ENCODE results near the gene ADRB1. TPM values are rescaled to one million over a fixed set of nuclear protein-coding genes. Genes with fewer than 3 reads are reported as not detected.

The ADRB1 gene
- total RNA-seq, 1 experiment from 2014 or later, result 85.2 TPM

DNA sequence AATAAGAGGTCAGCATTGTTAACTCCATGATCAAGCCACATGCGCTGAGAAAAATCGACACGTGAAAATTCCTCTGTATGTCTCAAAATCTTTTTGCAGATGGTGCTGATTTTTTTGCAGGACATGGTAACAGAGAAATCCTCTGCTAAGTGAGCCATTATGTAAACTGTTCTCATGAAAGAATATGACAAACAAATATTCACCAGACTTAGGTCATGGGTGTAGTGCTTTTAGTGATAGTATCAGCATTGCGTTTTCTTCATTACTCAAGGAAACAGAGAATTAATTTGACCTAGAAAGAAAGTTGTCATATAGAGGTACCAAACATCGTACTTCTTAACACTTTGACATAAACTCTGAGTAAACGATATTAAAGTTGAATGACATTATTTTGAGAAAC is 34.7 kb downstream of the ADRB1 start:
- no peaks in the 10 kb centered on the region for H3K4me1 ChIP-seq (ENCODE audit: insufficient read depth, low read length, poor library complexity, severe bottlenecking)
- no peak overlapping the region for H3K27ac ChIP-seq (ENCODE audit: low read depth, low read length, poor library complexity, severe bottlenecking)
- no peak for TF ChIP-seq EZH2 (IDR thresholded peaks at IDR 0.05; ENCODE audit: borderline replicate concordance, low read depth, low read length, poor library complexity, severe bottlenecking)
- TF ChIP-seq, protein P1, sequence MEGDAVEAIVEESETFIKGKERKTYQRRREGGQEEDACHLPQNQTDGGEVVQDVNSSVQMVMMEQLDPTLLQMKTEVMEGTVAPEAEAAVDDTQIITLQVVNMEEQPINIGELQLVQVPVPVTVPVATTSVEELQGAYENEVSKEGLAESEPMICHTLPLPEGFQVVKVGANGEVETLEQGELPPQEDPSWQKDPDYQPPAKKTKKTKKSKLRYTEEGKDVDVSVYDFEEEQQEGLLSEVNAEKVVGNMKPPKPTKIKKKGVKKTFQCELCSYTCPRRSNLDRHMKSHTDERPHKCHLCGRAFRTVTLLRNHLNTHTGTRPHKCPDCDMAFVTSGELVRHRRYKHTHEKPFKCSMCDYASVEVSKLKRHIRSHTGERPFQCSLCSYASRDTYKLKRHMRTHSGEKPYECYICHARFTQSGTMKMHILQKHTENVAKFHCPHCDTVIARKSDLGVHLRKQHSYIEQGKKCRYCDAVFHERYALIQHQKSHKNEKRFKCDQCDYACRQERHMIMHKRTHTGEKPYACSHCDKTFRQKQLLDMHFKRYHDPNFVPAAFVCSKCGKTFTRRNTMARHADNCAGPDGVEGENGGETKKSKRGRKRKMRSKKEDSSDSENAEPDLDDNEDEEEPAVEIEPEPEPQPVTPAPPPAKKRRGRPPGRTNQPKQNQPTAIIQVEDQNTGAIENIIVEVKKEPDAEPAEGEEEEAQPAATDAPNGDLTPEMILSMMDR (conservative IDR thresholded peaks at IDR 0.05; ENCODE audit: low read depth, low read length), result no peak
- POLR2A ChIA-PET (ENCODE audit: low non-redundant PET), result no interaction called here
- no peaks in the 10 kb centered on the region for H3K27me3 ChIP-seq (replicated peaks; ENCODE audit: insufficient read depth, low read depth, low read length, poor library complexity)
- intact Hi-C loops (cut with micrococcal nuclease; ENCODE audit: unreplicated experiment), result no loop called here
- DNase-seq (ENCODE audit: low spot score), result no peak
- BruUV-seq (replicated peaks), result no TSS peak
- CTCF ChIA-PET, result no interaction called here
- no peaks in the 10 kb centered on the region for H3K9me3 ChIP-seq (ENCODE audit: low read depth, low read length, poor library complexity, severe bottlenecking)
- no peak overlapping the region for H3K4me3 ChIP-seq (ENCODE audit: low read depth, low read length, poor library complexity, severe bottlenecking)
- H3K36me3 ChIP-seq (ENCODE audit: insufficient read depth, low read length, poor library complexity, severe bottlenecking), result no peaks in the 10 kb centered on the region

DNA sequence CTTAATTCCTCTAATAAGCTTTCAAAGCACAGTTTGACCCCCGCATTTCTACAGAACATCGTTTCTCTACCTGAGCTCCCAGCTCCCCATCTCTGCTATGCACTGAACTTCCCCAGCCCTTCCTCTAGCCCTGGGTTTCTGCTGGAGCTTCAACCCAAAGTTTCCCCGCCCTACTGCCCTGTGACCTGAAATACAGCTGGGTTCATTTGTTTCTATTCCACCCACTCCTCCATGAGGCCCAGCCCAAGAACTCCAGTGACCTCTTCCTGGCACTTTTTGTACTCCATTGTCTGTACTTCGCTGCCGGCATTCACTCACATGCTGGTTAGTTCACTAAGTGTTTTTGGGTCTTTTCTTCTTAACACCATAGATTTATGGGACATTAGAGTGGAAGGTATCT is 35.8 kb downstream of the ADRB1 start:
- no TSS peak for BruUV-seq (replicated peaks)
- Histone ChIP-seq H3K27ac (ENCODE audit: low read depth, low read length, poor library complexity, severe bottlenecking) (no peak overlapping the region), H3K27me3 (replicated peaks; ENCODE audit: insufficient read depth, low read depth, low read length, poor library complexity) (no peaks in the 10 kb centered on the region), H3K4me3 (ENCODE audit: low read depth, low read length, poor library complexity, severe bottlenecking) (no peak overlapping the region), H3K4me1 (ENCODE audit: insufficient read depth, low read length, poor library complexity, severe bottlenecking) (no peaks in the 10 kb centered on the region), H3K36me3 (ENCODE audit: insufficient read depth, low read length, poor library complexity, severe bottlenecking) (no peaks in the 10 kb centered on the region), H3K9me3 (ENCODE audit: low read depth, low read length, poor library complexity, severe bottlenecking) (no peaks in the 10 kb centered on the region)
- intact Hi-C loops (cut with micrococcal nuclease; ENCODE audit: unreplicated experiment), result no loop called here
- no peak for DNase-seq (ENCODE audit: low spot score)
- TF ChIP-seq EZH2 (IDR thresholded peaks at IDR 0.05; ENCODE audit: borderline replicate concordance, low read depth, low read length, poor library complexity, severe bottlenecking), result no peak
- TF ChIP-seq, protein P1 (conservative IDR thresholded peaks at IDR 0.05; ENCODE audit: low read depth, low read length), result no peak
- ChIA-PET POLR2A (ENCODE audit: low non-redundant PET) (no interaction called here), CTCF (no interaction called here)

DNA sequence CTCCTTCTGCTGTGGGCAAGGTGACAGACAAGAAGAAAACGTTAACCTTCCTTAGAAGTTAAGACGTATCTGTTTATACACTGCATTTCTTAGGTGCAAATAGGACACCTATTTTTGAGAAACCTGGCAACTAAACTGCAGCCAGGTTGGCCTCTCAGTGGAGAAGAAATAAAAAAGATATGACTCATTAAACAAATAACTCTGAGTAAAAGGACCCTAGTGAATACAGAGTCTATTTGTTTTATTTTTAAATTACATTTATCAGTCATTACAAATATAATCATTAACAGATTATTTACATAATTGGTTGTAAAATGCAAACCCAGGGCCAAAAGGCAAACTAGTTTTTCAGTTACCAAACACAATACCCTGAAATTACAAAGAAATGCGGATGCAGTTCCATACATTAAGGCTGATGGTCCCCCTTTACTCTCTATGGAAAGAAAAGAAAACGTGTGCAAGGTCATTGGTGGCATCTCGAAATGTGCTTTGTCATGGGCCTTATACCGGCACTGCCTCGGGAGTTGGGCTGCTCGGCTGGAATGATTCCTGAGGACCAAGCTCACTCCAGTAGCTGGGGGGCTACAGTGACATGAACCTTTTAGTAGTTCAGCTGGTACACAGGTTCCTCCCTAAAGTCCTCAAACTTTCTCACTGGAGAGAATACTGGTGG is 38.4 kb downstream of the ADRB1 start:
- Histone ChIP-seq H3K27ac (ENCODE audit: low read depth, low read length, poor library complexity, severe bottlenecking) (no peak overlapping the region), H3K27me3 (replicated peaks; ENCODE audit: insufficient read depth, low read depth, low read length, poor library complexity) (no peaks in the 10 kb centered on the region), H3K9me3 (ENCODE audit: low read depth, low read length, poor library complexity, severe bottlenecking) (no peaks in the 10 kb centered on the region), H3K36me3 (ENCODE audit: insufficient read depth, low read length, poor library complexity, severe bottlenecking) (no peaks in the 10 kb centered on the region), H3K4me1 (ENCODE audit: insufficient read depth, low read length, poor library complexity, severe bottlenecking) (no peaks in the 10 kb centered on the region), H3K4me3 (ENCODE audit: low read depth, low read length, poor library complexity, severe bottlenecking) (no peak overlapping the region)
- no peak for DNase-seq (ENCODE audit: low spot score)
- TF ChIP-seq EZH2 (IDR thresholded peaks at IDR 0.05; ENCODE audit: borderline replicate concordance, low read depth, low read length, poor library complexity, severe bottlenecking), result no peak
- TF ChIP-seq, protein P1 (conservative IDR thresholded peaks at IDR 0.05; ENCODE audit: low read depth, low read length), result no peak
- ChIA-PET CTCF (no interaction called here), POLR2A (ENCODE audit: low non-redundant PET) (no interaction called here)
- intact Hi-C loops (cut with micrococcal nuclease; ENCODE audit: unreplicated experiment), result no loop called here
- no TSS peak for BruUV-seq (replicated peaks)

All from A673 (cell line).